SK-N-SH treated with all-trans-retinoic acid at 6 μM for 48 hours (cell line): ENCODE results near the gene EHD2.

ENCODE experiments used
- ATAC-seq: fragments of 200-7000 bp; cut with Tn5 transposase; 3 replicates; pipeline ENCODE4 v1.9.1; 2020; ENCODE audit warnings: mild to moderate bottlenecking, moderate library complexity
- ARNTL ChIP-seq: fragments of 450-650 bp; formaldehyde crosslinking; IDR thresholded peaks from 2 replicates; pipeline ENCODE4 v1.5.0; 2020; ENCODE audit warnings: low read depth, mild to moderate bottlenecking, moderate library complexity, borderline replicate concordance
- BACH2 ChIP-seq: fragments of 250-450 bp; sonication (Bioruptor Pico); IDR thresholded peaks from 2 replicates; pipeline ENCODE4 v1.9.0; 2021; ENCODE audit warnings: mild to moderate bottlenecking, borderline replicate concordance
- CREB5 ChIP-seq: fragments of 250-450 bp; sonication (Bioruptor Pico); IDR thresholded peaks from 2 replicates; pipeline ENCODE4 v1.5.1; 2020; ENCODE audit warnings: low read depth, mild to moderate bottlenecking, moderate library complexity
- CSDC2 ChIP-seq: fragments of 250-450 bp; sonication (Bioruptor Pico); IDR thresholded peaks from 2 replicates; pipeline ENCODE4 v1.5.0; 2020; ENCODE audit warnings: mild to moderate bottlenecking, moderate library complexity
- CSRNP3 ChIP-seq: fragments of 250-450 bp; sonication (Bioruptor Pico); IDR thresholded peaks from 2 replicates; pipeline ENCODE4 v1.5.1; 2021; ENCODE audit warnings: mild to moderate bottlenecking, moderate library complexity
- GLIS3 ChIP-seq: fragments of 250-450 bp; sonication (Bioruptor Pico); IDR thresholded peaks from 2 replicates; pipeline ENCODE4 v1.5.0; 2020; ENCODE audit warnings: mild to moderate bottlenecking, moderate library complexity
- ISL1 ChIP-seq: fragments of 250-450 bp; sonication (Bioruptor Pico); IDR thresholded peaks from 2 replicates; pipeline ENCODE4 v2.1.2; 2022; ENCODE audit warnings: mild to moderate bottlenecking, moderate library complexity
- OSR1 ChIP-seq: fragments of 250-450 bp; sonication (Bioruptor Pico); IDR thresholded peaks from 2 replicates; pipeline ENCODE4 v1.8.0; 2022; ENCODE audit warnings: moderate library complexity, mild to moderate bottlenecking, inconsistent platforms
- PATZ1 ChIP-seq: fragments of 250-450 bp; sonication (Bioruptor Pico); IDR thresholded peaks from 2 replicates; pipeline ENCODE4 v1.8.0; 2020; ENCODE audit warnings: mild to moderate bottlenecking, moderate library complexity, borderline replicate concordance
- SNAI2 ChIP-seq: fragments of 250-450 bp; sonication (Bioruptor Pico); IDR thresholded peaks from 2 replicates; pipeline ENCODE4 v1.5.0; 2020; ENCODE audit warnings: mild to moderate bottlenecking, moderate library complexity
- TCF4 ChIP-seq: fragments of 250-450 bp; sonication (Bioruptor Pico); IDR thresholded peaks from 2 replicates; pipeline ENCODE4 v1.8.0; 2021; ENCODE audit warnings: mild to moderate bottlenecking, moderate library complexity, borderline replicate concordance
- TOX ChIP-seq: fragments of 250-450 bp; sonication (Bioruptor Pico); IDR thresholded peaks from 2 replicates; pipeline ENCODE4 v1.8.0; 2021; ENCODE audit warnings: mild to moderate bottlenecking, moderate library complexity, borderline replicate concordance
- TSHZ2 ChIP-seq: fragments of 250-450 bp; sonication (Bioruptor Pico); IDR thresholded peaks from 2 replicates; pipeline ENCODE4 v1.5.0; 2020; ENCODE audit warnings: mild to moderate bottlenecking, moderate library complexity
- ZC3H10 ChIP-seq: fragments of 250-450 bp; sonication (Bioruptor Pico); IDR thresholded peaks from 2 replicates; pipeline ENCODE4 v1.5.1; 2021; ENCODE audit warnings: mild to moderate bottlenecking, moderate library complexity
- ZFP3 ChIP-seq: fragments of 250-450 bp; sonication (Bioruptor Pico); IDR thresholded peaks from 2 replicates; pipeline ENCODE4 v1.5.0; 2020; ENCODE audit warnings: mild to moderate bottlenecking, moderate library complexity
- ZFP30 ChIP-seq: fragments of 450-650 bp; formaldehyde crosslinking; IDR thresholded peaks from 2 replicates; pipeline ENCODE4 v1.5.0; 2022; ENCODE audit warnings: mild to moderate bottlenecking, moderate library complexity
- ZNF70 ChIP-seq: fragments of 450-650 bp; formaldehyde crosslinking; IDR thresholded peaks from 2 replicates; pipeline ENCODE4 v1.5.0; 2020; ENCODE audit warnings: mild to moderate bottlenecking, moderate library complexity
- ZNF8 ChIP-seq: fragments of 450-650 bp; formaldehyde crosslinking; IDR thresholded peaks from 2 replicates; pipeline ENCODE4 v1.5.0; 2020; ENCODE audit warnings: mild to moderate bottlenecking, moderate library complexity

Gene EHD2

GRCh38 chr19:47691782-47692181 is 21.4 kb upstream of the EHD2 start:
- no peak for TF ChIP-seq CREB5 (CRISPR knock-in tag)
- TF ChIP-seq SNAI2, result no peak
- TF ChIP-seq CSRNP3, result no peak
- TF ChIP-seq ZFP30, result no peak
- TF ChIP-seq TOX (CRISPR knock-in tag), result no peak
- no peak for TF ChIP-seq ISL1 (CRISPR knock-in tag)
- TF ChIP-seq CSDC2 (CRISPR knock-in tag), result no peak
- TF ChIP-seq OSR1 (CRISPR knock-in tag), result no peak
- no peak for TF ChIP-seq PATZ1 (CRISPR knock-in tag)
- TF ChIP-seq TSHZ2 (CRISPR knock-in tag), result no peak
- no peak for ATAC-seq

GRCh38 chr19:47693489-47693888 is 19.7 kb upstream of the EHD2 start:
- TF ChIP-seq TOX (CRISPR knock-in tag), result no peak
- TF ChIP-seq ZFP30, result no peak
- TF ChIP-seq BACH2 (CRISPR knock-in tag), result no peak
- no peak for TF ChIP-seq ISL1 (CRISPR knock-in tag)
- no peak for TF ChIP-seq ZFP3 (CRISPR knock-in tag)
- no peak for ATAC-seq

GRCh38 chr19:47693903-47694302 is 19.3 kb upstream of the EHD2 start:
- ATAC-seq, result no peak
- no peak for TF ChIP-seq SNAI2
- TF ChIP-seq ZNF8 (CRISPR knock-in tag), result no peak
- no peak for TF ChIP-seq ZC3H10
- TF ChIP-seq TCF4, result no peak
- no peak for TF ChIP-seq ISL1 (CRISPR knock-in tag)
- no peak for TF ChIP-seq TOX (CRISPR knock-in tag)
- no peak for TF ChIP-seq ZFP3 (CRISPR knock-in tag)
- TF ChIP-seq ARNTL (CRISPR knock-in tag), result no peak
- TF ChIP-seq OSR1 (CRISPR knock-in tag), result no peak
- no peak for TF ChIP-seq CSRNP3
- TF ChIP-seq GLIS3 (CRISPR knock-in tag), result no peak
- TF ChIP-seq TSHZ2 (CRISPR knock-in tag), result no peak
- TF ChIP-seq ZNF70 (CRISPR knock-in tag), result no peak
- TF ChIP-seq ZFP30, result no peak
- TF ChIP-seq BACH2 (CRISPR knock-in tag), result no peak
- no peak for TF ChIP-seq CREB5 (CRISPR knock-in tag)
